ENCODE results near the gene SLC49A3. TPM values are rescaled to one million over a fixed set of nuclear protein-coding genes. Genes with fewer than 3 reads are reported as not detected.
"Not testable (repeated sequence)": the region's sequence is repeated elsewhere in the genome, so short reads cannot be mapped to it uniquely, and the experiment has no call there.

The SLC49A3 gene
- total RNA-seq (2014; rRNA removed; shearing (Covaris generic)): not detected in 2 replicates

DNA sequence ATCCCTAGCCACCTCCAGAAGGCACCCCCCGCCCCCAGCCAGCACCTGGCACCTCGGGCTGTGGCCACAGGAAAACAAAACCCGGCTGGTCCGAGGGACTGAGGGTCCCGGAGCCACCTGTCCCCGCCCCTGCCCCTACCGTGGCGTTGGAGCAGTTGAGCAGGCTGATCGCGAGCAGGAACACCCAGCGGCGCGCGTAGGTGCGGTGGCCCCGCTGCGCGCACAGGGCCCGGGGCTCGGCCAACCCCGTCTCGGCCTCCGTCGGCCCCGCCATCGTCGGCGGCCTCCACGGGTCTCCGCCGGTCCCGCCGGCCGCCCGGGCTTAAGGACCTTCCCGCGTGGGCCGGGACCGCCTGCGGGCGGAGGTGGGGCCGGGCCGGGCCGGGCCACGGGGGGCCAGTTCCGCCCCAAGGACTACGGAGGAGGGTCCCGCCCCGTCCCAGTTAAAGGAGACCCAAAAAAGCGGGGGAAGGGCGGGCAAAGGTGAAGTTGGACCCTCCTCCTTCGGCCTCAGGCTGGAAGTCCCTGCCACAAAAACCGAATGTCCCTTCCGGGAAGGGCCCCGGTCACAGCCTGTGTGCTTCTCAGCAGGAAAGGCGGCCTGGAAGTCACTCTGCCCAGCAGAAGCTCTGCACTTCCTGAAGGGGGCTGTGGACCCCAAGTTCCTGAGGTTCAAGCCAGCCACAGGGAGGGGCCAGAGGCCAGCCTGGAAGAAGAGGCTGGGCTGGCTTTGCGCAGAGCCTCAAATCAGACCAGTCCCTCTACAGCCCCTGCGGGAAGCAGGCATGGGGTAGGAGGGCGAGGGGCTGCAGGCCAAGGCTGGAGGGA, at the start of gene SLC49A3:
TSS of gene SLC49A3 (minus strand) at position 298 of the 828 bp plus-strand sequence. CDS start at position 274, 24 bp downstream.
- DNase-seq (ENCODE audit: low read depth): no peak

GRCh38 chr4:736561-736960, 47.6 kb upstream of the SLC49A3 start:
- not testable (repeated sequence) for DNase-seq (ENCODE audit: low read depth)

- DNase-seq (ENCODE audit: low read depth): no peak
Observed at GRCh38 chr4:735583-735982, 46.6 kb upstream of the SLC49A3 start.

DNA sequence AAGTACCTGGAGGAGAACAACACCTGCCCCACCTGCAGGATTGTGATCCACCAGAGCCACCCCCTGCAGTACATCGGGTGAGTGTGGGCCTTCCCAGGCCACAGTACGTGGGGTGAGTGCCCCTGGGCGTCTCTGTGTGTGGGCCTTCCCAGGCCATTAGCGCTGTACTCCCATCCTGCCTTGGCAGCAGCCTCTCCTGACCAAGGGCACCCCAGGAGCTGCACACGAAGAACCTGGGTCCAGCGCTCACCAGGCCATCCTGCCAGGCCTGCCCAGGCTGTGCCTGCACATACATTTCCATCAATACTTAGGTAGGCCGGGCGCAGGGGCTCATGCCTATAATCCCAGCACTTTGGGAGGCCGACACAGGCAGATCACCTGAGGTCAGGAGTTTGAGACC, 46.0 kb upstream of the SLC49A3 start:
- DNase-seq (ENCODE audit: low read depth): no peak

- DNase-seq (ENCODE audit: low read depth): no peak
Observed at GRCh38 chr4:734075-734474, 45.1 kb upstream of the SLC49A3 start.

GRCh38 chr4:733631-733980, 44.7 kb upstream of the SLC49A3 start:
- DNase-seq (ENCODE audit: low read depth): no peak

GRCh38 chr4:732911-733630, 44.1 kb upstream of the SLC49A3 start:
- DNase-seq (ENCODE audit: low read depth): no peak

DNA sequence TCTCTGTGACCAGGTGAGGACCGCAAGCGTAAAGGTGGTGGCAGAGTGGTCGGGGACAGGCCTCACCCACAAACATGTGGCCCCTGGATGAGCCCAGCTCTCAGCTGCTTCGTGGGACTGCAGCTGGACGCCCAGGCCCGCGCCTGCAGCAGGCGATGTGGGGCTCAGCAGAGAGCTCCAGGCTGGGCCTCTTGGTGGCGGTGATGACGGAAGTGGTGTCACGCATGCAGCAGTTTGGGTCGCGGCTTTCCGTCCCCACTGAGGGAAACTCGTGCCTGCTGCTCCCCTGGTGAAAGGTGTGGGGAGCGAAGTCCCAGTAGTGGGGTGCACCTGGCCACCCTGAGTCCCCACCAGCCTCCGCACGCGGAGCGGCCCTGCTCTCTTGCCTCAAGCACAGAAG, 43.5 kb upstream of the SLC49A3 start:
- DNase-seq (ENCODE audit: low read depth): no peak

DNA sequence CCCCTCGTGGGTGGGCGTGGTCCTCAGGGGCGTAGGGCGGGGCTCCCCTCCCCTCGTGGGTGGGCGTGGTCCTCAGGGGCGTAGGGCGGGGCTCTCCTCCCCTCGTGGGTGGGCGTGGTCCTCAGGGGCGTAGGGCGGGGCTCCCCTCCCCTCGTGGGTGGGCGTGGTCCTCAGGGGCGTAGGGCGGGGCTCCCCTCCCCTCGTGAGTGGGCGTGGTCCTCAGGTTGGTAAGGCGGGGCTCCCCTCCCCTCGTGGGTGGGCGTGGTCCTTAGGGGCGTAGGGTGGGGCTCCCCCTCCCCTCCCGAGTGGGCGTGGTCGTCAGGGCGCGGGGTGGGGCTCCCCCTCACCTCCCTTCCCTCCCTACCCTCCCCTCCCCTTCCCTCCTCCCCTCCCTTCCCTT, 43.0 kb upstream of the SLC49A3 start:
- DNase-seq (ENCODE audit: low read depth): not testable (repeated sequence)

DNA sequence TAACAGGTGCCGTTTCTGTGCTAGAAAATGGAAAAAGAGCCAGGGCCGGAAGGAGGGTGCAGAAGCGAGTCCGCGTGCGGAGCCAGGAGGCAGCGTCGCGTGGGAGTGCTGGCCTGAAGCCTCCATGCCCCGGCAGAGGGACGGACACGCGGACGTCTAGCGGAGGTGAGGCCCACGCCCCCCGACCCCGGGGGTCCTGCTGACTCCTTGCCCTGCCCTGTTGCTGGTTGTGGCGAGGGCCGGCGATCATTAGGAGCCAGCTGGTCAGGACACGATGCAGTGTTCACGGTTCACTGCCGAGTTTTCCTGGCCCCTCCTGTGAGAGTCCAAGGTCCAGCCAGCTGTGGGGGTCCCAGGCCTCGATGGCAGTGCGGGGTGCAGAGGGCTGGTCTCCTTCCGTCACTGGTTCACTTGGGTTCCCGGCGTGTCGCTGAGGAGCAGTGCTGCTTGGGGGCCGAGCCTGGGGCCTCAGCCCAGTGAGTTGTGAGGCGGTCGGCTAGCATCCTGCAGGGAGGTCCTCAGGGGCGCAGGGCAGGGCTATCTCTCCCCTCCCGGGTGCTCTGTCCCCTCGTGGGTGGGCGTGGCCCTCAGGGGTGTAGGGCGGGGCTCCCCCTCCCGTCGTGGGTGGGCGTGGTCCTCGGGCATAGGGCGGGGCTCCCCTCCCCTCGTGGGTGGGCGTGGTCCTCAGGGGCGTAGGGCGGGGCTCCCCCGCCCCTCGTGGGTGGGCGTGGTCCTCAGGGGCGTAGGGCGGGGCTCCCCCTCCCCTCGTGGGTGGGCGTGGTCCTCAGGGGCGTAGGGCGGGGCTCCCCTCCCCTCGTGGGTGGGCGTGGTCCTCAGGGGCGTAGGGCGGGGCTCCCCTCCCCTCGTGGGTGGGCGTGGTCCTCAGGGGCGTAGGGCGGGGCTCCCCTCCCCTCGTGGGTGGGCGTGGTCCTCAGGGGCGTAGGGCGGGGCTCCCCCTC, 42.3 kb upstream of the SLC49A3 start:
- not testable (repeated sequence) for DNase-seq (ENCODE audit: low read depth)

GRCh38 chr4:730511-730910, 41.6 kb upstream of the SLC49A3 start:
- DNase-seq (ENCODE audit: low read depth): no peak

GRCh38 chr4:729336-730315, 40.7 kb upstream of the SLC49A3 start:
- no peak for DNase-seq (ENCODE audit: low read depth)

DNA sequence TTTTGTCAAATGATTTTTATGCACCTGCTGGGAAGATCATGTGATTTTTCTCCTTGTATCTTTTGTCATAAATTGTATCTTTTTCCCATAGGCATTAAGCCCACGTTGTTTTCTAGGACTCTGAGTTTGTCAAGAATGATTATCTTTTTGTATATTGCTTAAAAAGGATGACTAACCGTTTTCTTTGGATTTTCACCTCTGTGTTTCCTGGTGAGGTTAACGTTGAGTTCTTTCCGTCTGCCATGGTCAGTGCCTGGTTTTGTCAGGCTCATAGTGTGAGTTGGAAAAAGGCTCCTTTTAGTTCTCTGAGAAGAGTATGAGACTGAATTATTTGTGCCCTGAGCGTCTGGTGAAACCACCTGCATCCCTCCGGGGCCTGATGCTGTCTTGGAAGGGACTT, 38.6 kb upstream of the SLC49A3 start:
- DNase-seq (ENCODE audit: low read depth): no peak

GRCh38 chr4:726838-727237, 37.9 kb upstream of the SLC49A3 start:
- no peak for DNase-seq (ENCODE audit: low read depth)

- DNase-seq (ENCODE audit: low read depth): peak; percentile 20
Observed at GRCh38 chr4:726235-726787, 37.4 kb upstream of the SLC49A3 start.

DNA sequence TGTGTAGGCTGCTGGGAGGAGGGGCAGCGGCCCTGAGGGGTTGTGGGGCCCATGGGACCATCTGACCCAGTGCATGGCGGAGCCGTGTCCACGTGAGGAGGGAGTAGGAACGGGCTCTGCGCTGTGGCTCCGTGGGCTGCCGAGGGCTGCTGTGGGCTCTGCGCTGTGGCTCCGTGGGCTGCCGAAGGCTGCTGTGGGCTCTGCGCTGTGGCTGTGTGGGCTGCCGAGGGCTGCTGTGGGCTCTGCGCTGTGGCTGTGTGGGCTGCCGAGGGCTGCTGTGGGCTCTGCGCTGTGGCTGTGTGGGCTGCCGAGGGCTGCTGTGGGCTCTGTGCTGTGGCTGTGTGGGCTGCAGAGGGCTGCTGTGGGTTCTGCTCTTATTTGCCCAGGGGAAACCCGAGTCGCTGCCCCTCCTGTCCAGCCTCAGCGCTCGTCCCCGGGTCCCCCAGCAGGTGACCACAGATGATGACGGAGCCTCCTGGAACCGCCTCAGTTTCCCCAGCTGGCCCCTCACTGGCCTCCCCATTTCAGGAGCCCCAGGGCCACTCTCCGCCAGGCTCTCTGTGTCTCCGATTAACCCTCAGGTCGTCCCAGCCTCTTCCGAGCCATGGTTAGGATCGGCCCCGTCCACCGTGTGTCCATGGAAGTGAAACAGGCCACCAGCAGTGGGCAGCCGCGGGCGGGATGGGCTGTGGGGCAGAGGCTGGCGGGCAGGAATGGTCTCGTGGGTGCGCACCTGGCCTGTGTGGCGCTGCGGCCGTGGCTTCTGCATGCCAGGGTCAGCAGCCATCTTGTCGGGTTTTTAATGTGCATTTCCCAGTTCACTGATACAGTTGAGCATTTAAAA, 36.7 kb upstream of the SLC49A3 start:
- DNase-seq (ENCODE audit: low read depth): no peak

GRCh38 chr4:723751-724530, 35.0 kb upstream of the SLC49A3 start:
- no peak for DNase-seq (ENCODE audit: low read depth)

DNA sequence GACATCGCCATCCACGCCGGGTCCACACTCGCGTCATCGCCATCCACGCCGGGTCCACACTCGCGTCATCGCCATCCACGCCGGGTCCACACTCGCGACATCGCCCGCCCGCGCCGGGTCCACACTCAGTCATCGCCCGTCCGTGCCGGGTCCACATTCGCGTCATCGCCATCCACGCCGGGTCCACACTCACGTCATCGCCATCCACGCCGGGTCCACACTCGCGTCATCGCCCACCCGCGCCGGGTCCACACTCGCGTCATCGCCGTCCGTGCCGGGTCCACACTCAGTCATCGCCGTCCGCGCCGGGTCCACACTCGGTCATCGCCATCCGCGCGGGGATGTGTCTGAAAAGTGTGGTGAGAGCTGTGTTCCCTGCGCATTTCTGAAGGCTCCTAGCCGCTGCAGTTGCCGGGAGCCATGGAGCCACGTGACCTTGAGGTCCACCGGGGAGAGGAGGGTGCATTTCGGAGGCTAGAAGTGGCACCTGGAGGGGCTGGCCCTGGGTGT, 34.0 kb upstream of the SLC49A3 start:
- no peak for DNase-seq (ENCODE audit: low read depth)

All from M059J (cell line).